Hematopoietic multipotent progenitor cell treated with erythropoietin and hydrocortisone succinate and interleukin-3 and kit ligand, for 4 days (in vitro differentiated cells): ENCODE results near the gene MRPL45.
"Not testable (repeated sequence)": the region's sequence is repeated elsewhere in the genome, so short reads cannot be mapped to it uniquely, and the experiment has no call there.

Source experiments
- DNase-seq: peaks from one replicate; pipeline ENCODE4 v3.0.0-alpha.2; 2015

MRPL45 gene

GRCh38 chr17:38296834-38297517 lies at the start of gene MRPL45:
Gene MRPL45, plus strand, starts transcription at chr17:38297168. Its CDS starts 16 bp downstream, at chr17:38297184.
- DNase-seq, result peak; percentile 99

DNA sequence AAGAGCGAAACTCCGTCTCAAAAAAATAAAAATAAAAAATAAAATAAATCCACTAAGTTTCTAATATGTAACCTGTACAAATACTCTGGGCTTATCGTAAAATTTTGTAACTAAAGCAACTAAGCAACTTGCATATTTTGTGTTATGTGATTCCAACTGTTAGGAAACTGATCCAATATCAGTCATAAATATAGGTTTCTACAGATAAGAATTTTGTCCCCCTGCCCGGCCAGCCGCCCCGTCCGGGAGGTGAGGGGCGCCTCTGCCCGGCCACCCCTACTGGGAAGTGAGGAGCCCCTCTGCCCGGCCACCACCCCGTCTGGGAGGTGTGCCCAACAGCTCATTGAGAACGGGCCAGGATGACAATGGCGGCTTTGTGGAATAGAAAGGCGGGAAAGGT lies 43.8 kb upstream of the MRPL45 start:
- not testable (repeated sequence) for DNase-seq

DNA sequence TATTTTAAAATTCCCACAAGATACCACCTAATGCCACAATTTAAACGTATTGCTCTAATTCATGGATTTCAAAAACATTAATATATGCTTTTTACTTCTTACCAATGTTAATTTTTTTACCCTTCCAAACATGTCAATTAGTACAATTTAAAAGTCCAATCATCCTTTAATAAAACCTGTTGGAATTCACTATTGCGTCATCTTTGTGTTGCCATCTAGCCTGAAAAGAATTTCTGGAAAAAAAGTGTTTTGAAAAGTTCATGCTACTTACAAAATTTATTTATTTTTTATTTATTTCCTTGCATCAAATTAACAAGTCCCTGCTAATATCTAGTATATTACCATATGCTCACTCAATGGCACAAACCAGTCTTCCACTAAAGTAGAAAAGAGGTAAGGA lies 42.6 kb upstream of the MRPL45 start:
- DNase-seq, result not testable (repeated sequence)

- peak; percentile 93 for DNase-seq
Observed at GRCh38 chr17:38257013-38257621, 39.9 kb upstream of the MRPL45 start.

GRCh38 chr17:38265974-38266506 lies 30.9 kb upstream of the MRPL45 start:
- DNase-seq, result not testable (repeated sequence)

GRCh38 chr17:38266571-38266970 lies 30.4 kb upstream of the MRPL45 start:
- DNase-seq, result not testable (repeated sequence)

DNA sequence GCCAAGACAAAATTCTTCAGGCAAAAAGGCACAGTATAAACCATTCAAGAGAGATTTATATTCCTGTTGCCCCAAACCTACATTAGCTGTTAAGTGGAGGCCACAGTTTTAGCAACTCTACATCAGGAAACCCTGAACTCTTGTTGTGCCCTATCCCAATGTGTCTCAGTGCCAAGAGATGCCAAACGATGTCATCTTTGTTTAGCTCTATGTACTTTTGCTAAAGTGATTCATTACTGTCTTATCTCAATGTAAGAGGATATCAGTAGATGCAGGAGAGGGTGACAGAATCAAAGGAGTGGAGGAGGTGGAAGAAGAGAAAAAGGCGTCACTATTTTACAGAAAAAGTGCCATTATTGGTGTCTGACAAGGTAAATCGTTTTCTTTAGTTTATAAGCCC lies 28.8 kb upstream of the MRPL45 start:
- not testable (repeated sequence) for DNase-seq

- DNase-seq, result not testable (repeated sequence)
Observed at GRCh38 chr17:38269045-38269444, 27.9 kb upstream of the MRPL45 start.

DNA sequence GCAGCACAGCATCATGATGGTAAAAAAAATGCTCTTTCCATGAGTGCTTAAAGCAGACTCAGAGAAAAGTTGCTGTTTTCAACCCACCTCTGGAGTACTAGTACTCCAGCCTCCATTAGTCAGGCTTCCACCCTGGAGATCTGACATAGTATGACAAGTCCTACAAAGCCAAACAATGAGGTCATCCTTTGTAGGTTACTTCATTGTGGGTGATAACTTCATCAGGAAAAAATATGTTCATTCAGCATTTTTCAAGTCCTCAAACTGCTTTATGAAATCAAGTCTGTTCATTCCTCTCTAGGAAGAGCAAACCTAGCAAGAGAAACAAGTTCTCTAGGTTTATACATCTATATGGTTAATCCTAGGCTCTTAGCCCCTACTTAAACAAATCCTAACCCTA lies 27.4 kb upstream of the MRPL45 start:
- not testable (repeated sequence) for DNase-seq

GRCh38 chr17:38285994-38286393 lies 11.0 kb upstream of the MRPL45 start:
- not testable (repeated sequence) for DNase-seq

DNA sequence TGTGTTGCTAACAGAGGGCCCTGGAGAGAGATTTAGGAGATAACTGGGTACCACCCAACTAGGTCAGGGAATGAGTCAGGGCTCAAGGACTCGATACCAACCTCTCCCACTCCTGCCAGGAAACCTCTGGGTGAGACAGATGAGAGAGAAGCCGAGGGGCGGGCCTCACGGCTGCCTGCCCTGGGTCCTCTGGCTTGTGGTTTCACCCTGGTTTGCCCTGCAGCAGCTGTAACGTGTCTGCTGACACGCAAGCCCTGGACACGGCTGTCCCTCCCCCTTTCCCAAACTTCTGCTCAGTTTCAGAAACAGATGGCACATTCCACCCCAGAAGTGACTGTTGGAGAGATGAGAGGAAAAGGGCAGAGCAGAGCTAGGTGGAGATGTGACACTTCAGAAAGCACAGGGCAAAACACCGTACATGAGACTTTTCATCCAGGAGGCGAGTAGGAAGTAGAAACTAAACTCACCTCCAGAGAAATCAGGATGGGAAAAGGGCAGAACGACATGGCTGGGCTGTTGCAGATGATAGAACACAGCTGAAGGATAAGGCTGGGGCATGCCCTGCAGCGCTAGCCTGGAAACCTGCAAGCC lies 10.4 kb upstream of the MRPL45 start:
- peak; percentile 58 for DNase-seq

DNA sequence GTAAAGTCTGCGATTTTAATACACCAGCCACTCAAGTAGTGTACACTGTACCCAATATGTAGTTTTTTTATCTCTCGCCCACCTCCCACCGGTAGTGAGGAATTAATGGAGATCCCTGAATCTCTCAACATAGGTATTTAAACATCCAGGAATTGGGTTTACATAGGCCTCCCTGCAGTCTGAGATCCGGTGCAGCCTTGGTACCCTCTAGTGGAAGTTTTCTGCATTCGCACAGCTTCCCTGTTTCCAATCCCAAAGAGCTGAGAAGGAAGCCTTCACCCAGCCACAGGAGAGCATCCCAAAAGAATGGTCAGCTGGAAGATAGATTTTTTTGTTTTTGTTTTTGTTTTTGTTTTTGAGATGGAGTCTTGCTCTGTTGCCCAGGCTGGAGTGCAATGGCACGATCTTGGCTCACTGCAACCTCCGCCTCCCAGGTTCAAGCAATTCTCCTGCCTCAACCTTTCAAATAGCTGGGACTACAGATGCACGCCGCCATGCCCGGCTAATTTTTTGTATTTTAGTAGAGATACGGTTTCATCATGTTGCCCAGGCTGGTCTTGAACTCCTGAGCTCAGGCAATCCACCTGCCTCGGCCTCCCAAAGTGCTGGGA lies 8.6 kb upstream of the MRPL45 start:
- DNase-seq, result peak; percentile 49

DNA sequence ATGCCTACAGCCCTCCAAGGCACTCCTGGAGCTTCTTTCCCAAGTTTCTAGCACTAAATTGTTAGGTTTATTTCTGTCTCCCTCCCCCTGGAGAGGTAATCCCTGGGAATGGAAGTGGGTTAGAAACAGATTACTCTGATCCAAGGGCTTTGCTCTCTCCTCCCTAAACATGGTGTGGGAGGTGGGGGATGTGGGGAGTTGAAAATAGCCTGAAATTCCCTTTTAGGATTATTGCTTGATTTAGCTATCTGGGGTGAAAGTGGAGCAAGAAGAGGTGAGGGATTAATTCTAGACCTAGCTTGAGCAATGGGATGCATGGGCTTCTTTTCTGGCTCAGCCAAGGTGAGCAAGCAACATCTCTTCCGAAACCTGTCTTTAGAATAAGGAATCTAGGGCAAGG lies 7.2 kb upstream of the MRPL45 start:
- not testable (repeated sequence) for DNase-seq

DNA sequence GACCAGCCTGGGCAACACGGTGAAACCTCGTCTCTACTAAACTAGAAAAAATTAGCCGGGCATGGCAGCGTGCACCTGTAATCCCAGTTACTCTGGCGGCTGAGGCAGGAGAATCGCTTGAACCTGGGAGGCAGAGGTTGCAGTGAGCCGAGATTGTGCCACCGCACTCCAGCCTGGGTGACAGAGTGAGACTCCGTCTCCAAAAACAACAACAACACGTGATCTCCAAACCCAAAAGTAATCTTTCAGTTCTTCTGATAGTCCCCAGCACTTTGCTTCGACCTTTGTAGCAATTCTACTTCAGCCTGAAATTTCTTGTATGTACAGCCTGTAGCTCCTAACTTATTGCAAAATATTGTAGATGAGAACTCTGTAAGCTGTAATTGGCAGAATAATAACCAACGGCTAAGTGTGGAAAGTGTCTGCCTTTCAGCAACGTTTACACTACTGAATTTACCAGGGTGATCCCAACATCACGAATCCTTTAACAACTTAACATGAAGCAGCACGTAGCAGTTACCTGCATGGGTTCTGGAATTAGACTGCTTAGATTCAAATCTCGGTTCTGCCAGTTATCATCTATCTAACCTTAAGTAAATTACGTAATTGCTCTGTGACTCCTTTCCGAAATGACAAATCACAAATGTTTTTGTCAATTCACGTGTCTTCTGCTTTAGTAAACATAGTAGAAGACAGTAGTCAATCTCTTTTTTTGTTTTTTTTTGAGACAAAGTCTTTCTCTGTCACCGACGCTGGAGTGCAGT lies 1.2 kb upstream of the MRPL45 start:
- DNase-seq, result not testable (repeated sequence)

DNA sequence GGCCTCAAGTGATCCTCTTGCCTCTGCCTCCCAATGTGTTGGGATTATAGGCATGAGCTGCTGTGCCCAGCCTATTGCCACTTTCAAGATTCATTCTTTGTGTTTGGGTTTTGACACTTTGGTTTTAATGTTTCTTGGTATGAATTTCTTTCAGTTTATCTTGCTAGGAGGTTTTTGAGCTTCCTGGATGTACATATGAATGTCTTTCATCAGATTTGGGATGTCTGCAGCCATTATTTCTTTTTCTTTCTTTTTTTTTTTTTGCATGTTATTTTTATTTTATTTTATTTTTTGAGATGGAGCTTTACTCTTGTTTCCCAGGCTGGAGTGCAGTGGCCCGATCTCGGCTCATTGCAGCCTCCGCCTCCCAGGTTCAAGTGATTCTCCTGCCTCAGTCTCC lies 18.5 kb downstream of the MRPL45 start:
- DNase-seq, result no peak

- DNase-seq, result no peak
Observed at GRCh38 chr17:38317081-38317480, 20.1 kb downstream of the MRPL45 start.

GRCh38 chr17:38320482-38320881 lies 23.5 kb downstream of the MRPL45 start:
- DNase-seq, result no peak

DNA sequence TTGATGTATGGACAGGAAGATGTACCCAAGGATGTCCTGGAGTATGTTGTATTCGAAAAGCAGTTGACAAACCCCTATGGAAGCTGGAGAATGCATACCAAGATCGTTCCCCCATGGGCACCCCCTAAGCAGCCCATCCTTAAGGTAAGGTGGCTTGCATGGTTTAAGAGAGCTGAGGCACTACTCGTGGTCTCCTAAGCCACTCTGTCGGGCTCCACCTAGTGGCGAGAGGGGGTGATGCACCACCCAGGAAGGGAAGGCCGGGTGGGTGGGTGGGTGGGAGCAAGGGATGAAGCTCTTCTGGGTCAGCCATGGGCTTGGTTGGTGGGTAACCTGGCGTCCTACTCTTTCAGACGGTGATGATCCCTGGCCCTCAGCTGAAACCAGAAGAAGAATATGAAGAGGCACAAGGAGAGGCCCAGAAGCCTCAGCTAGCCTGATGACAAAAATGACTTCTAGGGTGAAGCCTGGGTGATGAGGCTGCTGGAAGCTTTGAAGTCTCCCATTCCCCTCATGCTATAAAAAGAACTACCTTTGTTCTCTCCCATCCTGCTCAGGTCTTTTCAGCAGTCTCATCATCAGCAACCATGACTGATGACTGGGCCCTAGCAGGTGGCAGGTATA lies 25.3 kb downstream of the MRPL45 start:
- DNase-seq, result peak; percentile 80

GRCh38 chr17:38322897-38323296 lies 25.9 kb downstream of the MRPL45 start:
- DNase-seq, result no peak

GRCh38 chr17:38324141-38324697 lies 27.3 kb downstream of the MRPL45 start:
- DNase-seq, result peak; percentile 15

DNA sequence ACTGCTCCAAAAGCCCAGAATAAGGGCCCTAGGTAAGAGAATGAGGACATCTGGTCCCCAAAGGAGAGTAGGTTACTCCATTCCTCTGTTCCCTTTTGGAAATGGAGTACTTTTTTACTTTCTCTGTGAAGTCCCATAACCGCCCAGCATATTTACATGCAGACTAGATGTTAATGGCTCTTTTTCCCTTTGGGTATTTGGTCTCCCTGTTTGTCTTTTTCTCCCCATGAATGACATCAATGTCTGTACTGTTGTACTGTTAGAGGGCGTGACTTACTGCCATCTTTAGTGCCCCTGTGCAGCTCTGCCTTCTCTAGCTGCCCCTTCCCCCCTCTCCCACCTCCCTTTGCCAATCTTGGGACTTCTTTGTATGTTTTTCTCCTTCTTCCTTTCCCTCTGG lies 27.8 kb downstream of the MRPL45 start:
- no peak for DNase-seq
